HS-27A (cell line): Measurements from ENCODE around the gene ARTN.
A peak's percentile ranks its signal among the peaks of the same experiment; 100 is the strongest.

Source experiments
- DNase-seq: peaks from one replicate; pipeline ENCODE4 v3.0.0-alpha.2; 2012; ENCODE audit warnings: low read depth, missing footprints

Gene ARTN

GRCh38 chr1:43970911-43971310 is 37.3 kb downstream of the ARTN start:
- no peak for DNase-seq

- DNase-seq = no peak
Observed at GRCh38 chr1:43971336-43971980, 37.9 kb downstream of the ARTN start.

GRCh38 chr1:43973981-43974442 is 40.4 kb downstream of the ARTN start:
- DNase-seq = no peak

- peak; percentile 80 for DNase-seq
Observed at GRCh38 chr1:43974443-43975248, 41.0 kb downstream of the ARTN start, which contains the start of gene ATP6V0B. Gene ATP6V0B (plus strand): TSS chr1:43974960. CDS start chr1:43975041, 81 bp downstream.

- no peak for DNase-seq
Observed at GRCh38 chr1:43975249-43975961, 41.8 kb downstream of the ARTN start.

GRCh38 chr1:43976045-43976444 is 42.4 kb downstream of the ARTN start:
- no peak for DNase-seq

GRCh38 chr1:43976890-43977289 is 43.3 kb downstream of the ARTN start:
- no peak for DNase-seq

GRCh38 chr1:43977376-43978263 is 44.0 kb downstream of the ARTN start:
- no peak for DNase-seq

GRCh38 chr1:43978264-43978550 is 44.6 kb downstream of the ARTN start:
- DNase-seq = no peak

GRCh38 chr1:43978551-43979260 is 45.1 kb downstream of the ARTN start, which contains the start of gene B4GALT2:
Gene B4GALT2 (plus strand): TSS chr1:43979210. CDS start chr1:43981161, 1,951 bp downstream.
- DNase-seq = no peak

GRCh38 chr1:43979261-43979527 is 45.6 kb downstream of the ARTN start:
- no peak for DNase-seq

- DNase-seq = no peak
Observed at GRCh38 chr1:43979528-43980254, 46.1 kb downstream of the ARTN start.

GRCh38 chr1:43980255-43981134 is 46.9 kb downstream of the ARTN start:
- no peak for DNase-seq

GRCh38 chr1:43981135-43981491 is 47.5 kb downstream of the ARTN start:
- DNase-seq = no peak

GRCh38 chr1:43981636-43982035 is 48.0 kb downstream of the ARTN start:
- no peak for DNase-seq

- DNase-seq = no peak
Observed at GRCh38 chr1:43982241-43982640, 48.6 kb downstream of the ARTN start.

- no peak for DNase-seq
Observed at GRCh38 chr1:43982808-43983207, 49.2 kb downstream of the ARTN start.

- DNase-seq = no peak
Observed at GRCh38 chr1:43983253-43983899, 49.8 kb downstream of the ARTN start.

- no peak for DNase-seq
Observed at GRCh38 chr1:43984855-43985254, 51.3 kb downstream of the ARTN start.
